Neutrophil (primary cell): ENCODE results near the gene STX8.

Experiments
- H3K27ac ChIP-seq: fragments of 200-600 bp; sonication (generic); 2 replicates; pipeline ENCODE4 v1.5.1; 2016; ENCODE audit warnings: mild to moderate bottlenecking, moderate library complexity
- H3K27me3 ChIP-seq: fragments of 200-600 bp; sonication (generic); 2 replicates; pipeline ENCODE4 v1.6.0; 2016; ENCODE audit warnings: mild to moderate bottlenecking
- H3K36me3 ChIP-seq: fragments of 200-600 bp; sonication (generic); 2 replicates; pipeline ENCODE4 v1.5.1; 2017
- H3K4me1 ChIP-seq, 2 experiments: fragments of 200-600 bp in 1 of 2; sonication (generic) in 1 of 2; 1 replicate in 1 of 2; 2 replicates in 1 of 2; pipeline versions ENCODE4 v1.5.1 to v1.6.1; 2013 to 2016; ENCODE audit warnings: low read depth in 1 of 2, low read length in 1 of 2, mild to moderate bottlenecking in 1 of 2, moderate library complexity in 1 of 2; ENCODE audit not compliant: control insufficient read depth in 1 of 2, insufficient read depth in 1 of 2
- H3K4me3 ChIP-seq, 2 experiments: fragments of 200-600 bp in 1 of 2; sonication (generic) in 1 of 2; 1 replicate in 1 of 2; 2 replicates in 1 of 2; pipeline ENCODE4 v1.5.1; 2013 to 2016; ENCODE audit warnings: low read depth in 1 of 2, low read length in 1 of 2, mild to moderate bottlenecking in 1 of 2, moderate library complexity in 1 of 2
- H3K9me3 ChIP-seq: fragments of 200-600 bp; sonication (generic); 2 replicates; pipeline ENCODE4 v1.5.1; 2016
- CTCF ChIP-seq: fragments of 200-600 bp; sonication (generic); IDR thresholded peaks from 2 replicates; pipeline ENCODE4 v1.5.1; 2016; ENCODE audit warnings: antibody characterized with exemption

The STX8 gene

GRCh38 chr17:9401434-9401833, 174.2 kb downstream of the STX8 start:
- Histone ChIP-seq H3K4me1 (no peaks in the 10 kb centered on the region), H3K27ac (no peak overlapping the region), H3K36me3 (no peaks in the 10 kb centered on the region), H3K4me3 (no peak overlapping the region), H3K27me3 (no peaks in the 10 kb centered on the region), H3K9me3 (no peaks in the 10 kb centered on the region)
- TF ChIP-seq CTCF = no peak

- Histone ChIP-seq H3K9me3 (no peaks in the 10 kb centered on the region), H3K27me3 (no peaks in the 10 kb centered on the region), H3K27ac (no peak overlapping the region), H3K36me3 (no peaks in the 10 kb centered on the region), H3K4me3 (no peak overlapping the region), H3K4me1 (peaks cover 5 to 9% of the 10 kb centered on the region in 2 experiments)
- no peak for TF ChIP-seq CTCF
Measured at GRCh38 chr17:9389111-9389527, 186.5 kb downstream of the STX8 start.

- no peaks in the 10 kb centered on the region for H3K27me3 ChIP-seq
- H3K9me3 ChIP-seq = no peaks in the 10 kb centered on the region
- no peak for TF ChIP-seq CTCF
- no peak overlapping the region for H3K4me3 ChIP-seq
- H3K27ac ChIP-seq = no peak overlapping the region
- H3K4me1 ChIP-seq = peaks cover 8 to 12% of the 10 kb centered on the region in 2 experiments
- H3K36me3 ChIP-seq = no peaks in the 10 kb centered on the region
Measured at GRCh38 chr17:9386401-9386800, 189.2 kb downstream of the STX8 start.

GRCh38 chr17:9383826-9384225, 191.8 kb downstream of the STX8 start:
- no peak for TF ChIP-seq CTCF
- Histone ChIP-seq H3K4me1 (peaks cover 8 to 12% of the 10 kb centered on the region in 2 experiments), H3K27me3 (no peaks in the 10 kb centered on the region), H3K4me3 (no peak overlapping the region), H3K27ac (no peak overlapping the region), H3K36me3 (no peaks in the 10 kb centered on the region), H3K9me3 (no peaks in the 10 kb centered on the region)

- Histone ChIP-seq H3K4me1 (peaks cover 8 to 12% of the 10 kb centered on the region in 2 experiments), H3K9me3 (no peaks in the 10 kb centered on the region), H3K27ac (no peak overlapping the region), H3K27me3 (no peaks in the 10 kb centered on the region), H3K36me3 (peaks cover 6% of the 10 kb centered on the region), H3K4me3 (no peak overlapping the region)
- TF ChIP-seq CTCF = no peak
Measured at GRCh38 chr17:9382626-9383025, 193.0 kb downstream of the STX8 start.

GRCh38 chr17:9381068-9381467, 194.6 kb downstream of the STX8 start:
- Histone ChIP-seq H3K27me3 (no peaks in the 10 kb centered on the region), H3K9me3 (no peaks in the 10 kb centered on the region), H3K36me3 (peaks cover 6% of the 10 kb centered on the region), H3K4me3 (no peak overlapping the region), H3K4me1 (peaks cover 3 to 7% of the 10 kb centered on the region in 2 experiments), H3K27ac (no peak overlapping the region)
- no peak for TF ChIP-seq CTCF
